Liver (tissue), 9 donors: Measurements from ENCODE around the gene STEAP3. TPM values are rescaled to one million over a fixed set of nuclear protein-coding genes. Genes with fewer than 3 reads are reported as not detected.

Source experiments
- DNase-seq: peaks from one replicate; pipeline ENCODE4 v3.0.0-alpha.2; 2017; ENCODE audit warnings: low spot score
- H3K27ac ChIP-seq, 2 donors: one replicate each; pipeline ENCODE4 v1.7.0; 2013; ENCODE audit warnings: inconsistent platforms in 2 of 2, low read length in 2 of 2, control low read depth in 1 of 2, low read depth in 1 of 2, mild to moderate bottlenecking in 1 of 2
- H3K27me3 ChIP-seq, 4 donors: one replicate each; pipeline versions ENCODE4 v1.6.1 to v1.7.0; 2013; ENCODE audit warnings: low read length in 3 of 4, inconsistent platforms in 1 of 4, mild to moderate bottlenecking in 1 of 4, moderate library complexity in 1 of 4; ENCODE audit not compliant: control insufficient read depth in 4 of 4, insufficient read depth in 4 of 4
- H3K36me3 ChIP-seq, 4 donors: one replicate each; pipeline versions ENCODE4 v1.6.1 to v1.7.0; 2013; ENCODE audit warnings: low read length in 3 of 4, mild to moderate bottlenecking in 3 of 4, low read depth in 1 of 4, moderate library complexity in 1 of 4; ENCODE audit not compliant: control insufficient read depth in 4 of 4, insufficient read depth in 3 of 4
- H3K4me1 ChIP-seq, 4 donors: one replicate each; pipeline versions ENCODE4 v1.6.1 to v1.7.0; 2013; ENCODE audit warnings: low read length in 3 of 4, mild to moderate bottlenecking in 3 of 4, moderate library complexity in 1 of 4; ENCODE audit not compliant: control insufficient read depth in 4 of 4, insufficient read depth in 4 of 4
- H3K4me3 ChIP-seq, 3 donors: one replicate each; pipeline versions ENCODE4 v1.6.1 to v1.7.0; 2013; ENCODE audit warnings: low read length in 3 of 3, control low read depth in 1 of 3, low read depth in 1 of 3, mild to moderate bottlenecking in 1 of 3
- H3K9ac ChIP-seq, 2 donors: one replicate each; pipeline ENCODE4 v1.7.0; 2013; ENCODE audit warnings: low read length in 2 of 2, mild to moderate bottlenecking in 2 of 2, moderate library complexity in 2 of 2, control low read depth in 1 of 2, low read depth in 1 of 2
- H3K9me3 ChIP-seq, 4 donors: one replicate each; pipeline versions ENCODE4 v1.6.1 to v1.7.0; 2013; ENCODE audit warnings: low read length in 3 of 4; ENCODE audit not compliant: control insufficient read depth in 4 of 4
- ATF3 ChIP-seq: IDR thresholded peaks from 2 replicates; pipeline ENCODE4 v1.6.1; 2016; ENCODE audit warnings: antibody characterized with exemption
- CTCF ChIP-seq: fragments of 150-350 bp; IDR thresholded peaks from 2 replicates; pipeline ENCODE4 v1.5.1; 2017; ENCODE audit warnings: improper control_type of control experiment, low read depth, low read length; ENCODE audit not compliant: missing input control
- EGR1 ChIP-seq, 2 donors: IDR thresholded peaks; 2 replicates each; pipeline ENCODE4 v1.6.1; 2016 to 2018; ENCODE audit warnings: antibody characterized with exemption in 2 of 2, low read depth in 2 of 2
- FOXA1 ChIP-seq: IDR thresholded peaks from 2 replicates; pipeline ENCODE4 v1.6.1; 2016; ENCODE audit warnings: antibody characterized with exemption
- FOXA2 ChIP-seq: IDR thresholded peaks from 2 replicates; pipeline ENCODE4 v1.6.1; 2016; ENCODE audit warnings: antibody characterized with exemption
- GABPA ChIP-seq, 2 donors: IDR thresholded peaks in 1 of 2; conservative IDR thresholded peaks in 1 of 2; 2 replicates each; pipeline ENCODE4 v1.6.1; 2016; ENCODE audit warnings: antibody characterized with exemption in 2 of 2, mild to moderate bottlenecking in 1 of 2, moderate library complexity in 1 of 2
- HNF4A ChIP-seq, 2 donors: conservative IDR thresholded peaks; 2 replicates each; pipeline ENCODE4 v1.6.1; 2016; ENCODE audit warnings: antibody characterized with exemption in 2 of 2, mild to moderate bottlenecking in 2 of 2
- HNF4G ChIP-seq: IDR thresholded peaks from 2 replicates; pipeline ENCODE4 v1.6.1; 2016; ENCODE audit warnings: antibody characterized with exemption
- JUND ChIP-seq, 2 donors: IDR thresholded peaks; 2 replicates each; pipeline ENCODE4 v1.6.1; 2016; ENCODE audit warnings: antibody characterized with exemption in 2 of 2
- MAX ChIP-seq: IDR thresholded peaks from 2 replicates; pipeline ENCODE4 v1.6.1; 2016; ENCODE audit warnings: antibody characterized with exemption
- NR2F2 ChIP-seq: IDR thresholded peaks from 2 replicates; pipeline ENCODE4 v1.6.1; 2016; ENCODE audit warnings: antibody characterized with exemption
- RAD21 ChIP-seq, 2 donors: IDR thresholded peaks; 2 replicates each; pipeline ENCODE4 v1.6.1; 2016; ENCODE audit warnings: antibody characterized with exemption in 2 of 2, mild to moderate bottlenecking in 2 of 2
- REST ChIP-seq: IDR thresholded peaks from 2 replicates; pipeline ENCODE4 v1.6.1; 2016; ENCODE audit warnings: antibody characterized with exemption, mild to moderate bottlenecking
- RXRA ChIP-seq, 2 donors: IDR thresholded peaks; 2 replicates each; pipeline ENCODE4 v1.6.1; 2017 to 2018; ENCODE audit warnings: antibody characterized with exemption in 2 of 2, mild to moderate bottlenecking in 1 of 2
- SP1 ChIP-seq: IDR thresholded peaks from 2 replicates; pipeline ENCODE4 v1.6.1; 2018; ENCODE audit warnings: antibody characterized with exemption, mild to moderate bottlenecking
- TAF1 ChIP-seq: conservative IDR thresholded peaks from 2 replicates; pipeline ENCODE4 v1.6.1; 2016; ENCODE audit warnings: antibody characterized with exemption, mild to moderate bottlenecking
- YY1 ChIP-seq: IDR thresholded peaks from 2 replicates; pipeline ENCODE4 v1.6.1; 2016; ENCODE audit warnings: antibody characterized with exemption, mild to moderate bottlenecking
- ZBTB33 ChIP-seq: IDR thresholded peaks from 2 replicates; pipeline ENCODE4 v1.6.1; 2016; ENCODE audit warnings: antibody characterized with exemption
- WGBS: extraction: QIAGEN DNeasy Blood & Tissue Kit; methylation state at CpG from one replicate; pipeline ENCODE4 v1.1.7; 2013; 5-methylcytosine and 5-hydroxymethylcytosine counted together
- polyA plus RNA-seq, 2 donors: library from polyadenylated mRNA; stranded (reverse) in 1 of 2; unstranded in 1 of 2; fragments of 200-250 nt in 1 of 2; fragments of >200 nt in 1 of 2; fragmentation: Nextera tagmentation in 1 of 2; extraction: Ambion mirVana in 1 of 2; gene quantifications; one replicate each; pipeline versions ENCODE4 v1.2.1 to v1.2.3, GENCODE V29; 2013 to 2015
- total RNA-seq, 2 donors: library from RNA; depleted of rRNA; stranded (reverse); fragments of >200 nt; gene quantifications; one replicate each; pipeline ENCODE4 v1.2.3, GENCODE V29; 2014
- donor health status: healthy.
- donor health status: healthy.
- donor health status: healthy.
- donor health status: healthy.
- donor health status: healthy.

STEAP3 gene
- total and polyA plus RNA-seq, 4 donors = 44.4 to 158 (median 113) TPM

- Histone ChIP-seq H3K36me3 (peaks cover 11 to 47% (median 37%) of the 10 kb centered on the region in 4 donors), H3K4me1 (peaks cover under 1 to 31% (median 17%) of the 10 kb centered on the region in 4 donors), H3K27me3 (no peaks in the 10 kb centered on the region), H3K9ac (no peak overlapping the region), H3K9me3 (no peaks in the 10 kb centered on the region), H3K27ac (no peak overlapping the region), H3K4me3 (no peak overlapping the region)
- TF ChIP-seq CTCF (no peak), RXRA (IDR thresholded peaks at IDR 0.05) (no peak), FOXA2 (no peak), ATF3 (no peak), ZBTB33 (no peak), JUND (IDR thresholded peaks at IDR 0.05) (no peak), EGR1 (IDR thresholded peaks at IDR 0.05; ENCODE audit: low read depth in 2 of 2) (no peak), REST (no peak), HNF4G (no peak), MAX (no peak), NR2F2 (no peak), YY1 (no peak), FOXA1 (no peak), RAD21 (IDR thresholded peaks at IDR 0.05) (no peak), TAF1 (no peak), SP1 (no peak), GABPA (IDR thresholded peaks at IDR 0.05 in 1 of 2, conservative IDR thresholded peaks at IDR 0.05 in 1 of 2) (no peak), HNF4A (conservative IDR thresholded peaks at IDR 0.05) (no peak)
- 92% methylated on average over 17 of the region's 17 CpGs for WGBS
- no peak for DNase-seq
Measured at GRCh38 chr2:119245076-119245840, 21.6 kb downstream of the STEAP3 start.
